ENCODE results near the gene WWOX. TPM values are rescaled to one million over a fixed set of nuclear protein-coding genes. Genes with fewer than 3 reads are reported as not detected.

WWOX gene
- total and polyA plus RNA-seq, 2 of the 8 experiments (the other 6 are each of a cell fraction or from before 2014, with no cell fraction given), result 5.4 to 16.7 TPM

DNA sequence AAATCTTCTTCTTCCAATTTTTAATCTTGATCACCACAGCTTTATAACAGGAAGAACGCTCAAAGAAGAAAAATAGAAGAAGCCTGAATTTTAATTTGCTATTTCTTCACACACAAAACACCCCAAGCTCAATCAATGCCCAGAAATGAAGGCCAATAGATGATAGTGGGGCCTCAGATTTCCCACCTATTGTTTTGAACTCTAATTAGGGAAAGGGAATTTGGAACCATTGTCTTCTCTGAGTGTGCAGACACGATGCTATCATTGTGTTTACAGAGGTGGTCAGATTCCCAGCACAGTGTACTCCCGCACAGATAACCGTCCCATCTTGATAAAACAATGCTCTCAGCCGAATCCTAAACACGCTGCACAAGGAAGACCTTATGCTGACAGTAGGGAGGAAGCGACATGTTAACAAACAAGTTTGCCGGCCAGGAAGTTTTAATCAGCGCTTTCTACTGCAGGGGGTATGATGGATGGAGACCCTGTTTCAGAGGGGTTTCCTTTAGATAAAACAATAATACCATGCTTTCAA lies 816.4 kb downstream of the WWOX start:
- Histone ChIP-seq H2BK15ac (ENCODE audit: low read length) (no peak overlapping the region), H3K4me2 (ENCODE audit: insufficient read depth in 1 of 2, low read depth in 2 of 2, low read length in 2 of 2) (no peak overlapping the region)
- CTCF ChIA-PET (ENCODE audit: partially characterized antibody), result interaction anchor here (0.7 to 2.5 kb wide), 2 partner anchors 10 to 395 kb away, joined by 3 to 9 read pairs; no protein-coding TSS in a partner anchor
- TF ChIP-seq FOSL1 (IDR thresholded peaks at IDR 0.05; ENCODE audit: insufficient read depth, low read depth, low read length) (no peak), TCF12 (IDR thresholded peaks at IDR 0.05; ENCODE audit: low read depth, low read length) (no peak), SP4 (IDR thresholded peaks at IDR 0.05; ENCODE audit: low read length) (no peak), CREB1 (IDR thresholded peaks at IDR 0.05) (no peak), HDAC6 (IDR thresholded peaks at IDR 0.05; ENCODE audit: low read depth, low read length) (no peak), NANOG (IDR thresholded peaks at IDR 0.05; ENCODE audit: insufficient read depth, low read depth, low read length, poor library complexity, severe bottlenecking) (no peak), MAFK (IDR thresholded peaks at IDR 0.05; ENCODE audit: low read depth, low read length) (no peak), POU5F1 (IDR thresholded peaks at IDR 0.05; ENCODE audit: low read depth, low read length) (no peak), ASH2L (IDR thresholded peaks at IDR 0.05; ENCODE audit: low read length) (no peak), SIX5 (IDR thresholded peaks at IDR 0.05; ENCODE audit: low read depth, low read length) (no peak), JUND (IDR thresholded peaks at IDR 0.05; ENCODE audit: low read length) (no peak), RAD21 (IDR thresholded peaks at IDR 0.05 in 1 of 2, conservative IDR thresholded peaks at IDR 0.05 in 1 of 2; ENCODE audit: low read depth in 2 of 2, low read length in 2 of 2) (no peak), EGR1 (IDR thresholded peaks at IDR 0.05; ENCODE audit: borderline replicate concordance, low read depth, low read length) (no peak), YY1 (IDR thresholded peaks at IDR 0.05; ENCODE audit: low read depth, low read length) (no peak), SAP30 (IDR thresholded peaks at IDR 0.05; ENCODE audit: insufficient read depth, insufficient replicate concordance, low read length) (no peak)

More for the DNA sequence above, 816.4 kb downstream of the WWOX start:
- Histone ChIP-seq H3K56ac (replicated peaks; ENCODE audit: insufficient read length, low read depth, low read length) (no peak overlapping the region), H3K14ac (ENCODE audit: insufficient read length) (no peak overlapping the region), H3K4me3 (ENCODE audit: extremely low read depth in 1 of 4, insufficient read depth in 2 of 4, low read depth in 3 of 4, low read length in 4 of 4) (no peak overlapping the region), H3K27me3 (replicated peaks in 1 of 4; ENCODE audit: control insufficient read depth in 3 of 4, extremely low read depth in 1 of 4, insufficient read depth in 3 of 4, low read length in 3 of 4) (no peaks in the 10 kb centered on the region), H4K5ac (ENCODE audit: insufficient read length, low read depth, low read length) (no peak overlapping the region), H2AFZ (ENCODE audit: low read length) (no peak overlapping the region), H3K4ac (replicated peaks; ENCODE audit: insufficient read length, low read depth, low read length) (no peak overlapping the region), H3K9me3 (ENCODE audit: insufficient read depth in 2 of 2, low read depth in 1 of 2, low read length in 1 of 2) (peaks cover 4 to 6% of the 10 kb centered on the region in 2 experiments; a peak in 1 of 4 replicates), H3K27ac (ENCODE audit: low read depth, low read length) (no peak overlapping the region), H2BK20ac (ENCODE audit: low read length) (no peak overlapping the region), H4K8ac (ENCODE audit: extremely low read depth, insufficient read depth, low read length) (no peak overlapping the region), H2BK12ac (ENCODE audit: low read depth, low read length) (no peak overlapping the region), H3K9ac (replicated peaks in 1 of 4; ENCODE audit: extremely low read depth in 1 of 4, low read depth in 3 of 4, low read length in 3 of 4) (no peak overlapping the region), H4K20me1 (replicated peaks in 1 of 2; ENCODE audit: control insufficient read depth in 1 of 2, insufficient read depth in 2 of 2, low read length in 2 of 2) (no peaks in the 10 kb centered on the region), H3K4me1 (replicated peaks in 1 of 4; ENCODE audit: control insufficient read depth in 3 of 4, insufficient read depth in 4 of 4, low read length in 3 of 4) (no peaks in the 10 kb centered on the region), H2BK5ac (ENCODE audit: low read depth, low read length) (no peak overlapping the region), H3K79me2 (ENCODE audit: control insufficient read depth in 1 of 2, insufficient read depth in 2 of 2, low read length in 2 of 2) (no peaks in the 10 kb centered on the region), H3K18ac (ENCODE audit: extremely low read depth, low read length) (no peak overlapping the region), H3K79me1 (ENCODE audit: low read depth, low read length) (no peaks in the 10 kb centered on the region), H3K23ac (ENCODE audit: insufficient read length) (no peak overlapping the region), H2BK120ac (replicated peaks; ENCODE audit: low read depth, low read length) (no peak overlapping the region), H3K36me3 (ENCODE audit: control insufficient read depth in 2 of 4, insufficient read depth in 4 of 4, low read length in 3 of 4) (no peaks in the 10 kb centered on the region), H4K91ac (replicated peaks; ENCODE audit: insufficient read length, low read length) (no peak overlapping the region), H2AK5ac (ENCODE audit: low read depth, low read length) (no peak overlapping the region), H3K23me2 (ENCODE audit: low read depth, low read length) (no peaks in the 10 kb centered on the region)
- no peak for FAIRE-seq
- DNase-seq (ENCODE audit: low read depth in 1 of 2, low spot score in 2 of 2), result no peak
- POLR2A ChIA-PET (ENCODE audit: partially characterized antibody), result no interaction called here
- 82% methylated on average over 9 of the region's 9 CpGs; no CpG with 5 or more reads in 1 of the 2 experiments for WGBS, 2 experiments (ENCODE audit: extremely low coverage in 1 of 2, insufficient coverage in 1 of 2, insufficient read length in 1 of 2, insufficient replicate concordance in 2 of 2, low coverage in 1 of 2, low lambda C conversion rate in 2 of 2, missing lambda C conversion rate in 1 of 2)

Measured in H1 (cell line).